DOHH2 (cell line): Measurements from ENCODE around the gene PTPRZ1.

Source experiments
- CTCF ChIP-seq: fragments of 200-600 bp; sonication (generic); IDR thresholded peaks from one replicate; pipeline ENCODE4 v1.5.1; 2014; ENCODE audit warnings: antibody characterized with exemption, mild to moderate bottlenecking, low read depth, low read length; ENCODE audit not compliant: poor library complexity, severe bottlenecking
- EZH2phosphoT487 ChIP-seq: fragments of 200-600 bp; sonication (generic); IDR thresholded peaks from 2 replicates; pipeline ENCODE4 v1.6.1; 2017; ENCODE audit warnings: borderline replicate concordance, mild to moderate bottlenecking, antibody characterized with exemption, low read length, moderate library complexity, mixed read lengths

GRCh38 chr7:122070062-122070461 is 197.1 kb downstream of the PTPRZ1 start:
- no peak for TF ChIP-seq CTCF
- no peak for TF ChIP-seq EZH2phosphoT487
